ENCODE data around the gene KCTD14. TPM values are rescaled to one million over a fixed set of nuclear protein-coding genes. Genes with fewer than 3 reads are reported as not detected.
A peak's percentile ranks its signal among the peaks of the same experiment; 100 is the strongest.
"Not testable (repeated sequence)": the region's sequence is repeated elsewhere in the genome, so short reads cannot be mapped to it uniquely, and the experiment has no call there.

Gene KCTD14
- total RNA-seq, 1 donor from 2014 or later = 0.24 TPM

DNA sequence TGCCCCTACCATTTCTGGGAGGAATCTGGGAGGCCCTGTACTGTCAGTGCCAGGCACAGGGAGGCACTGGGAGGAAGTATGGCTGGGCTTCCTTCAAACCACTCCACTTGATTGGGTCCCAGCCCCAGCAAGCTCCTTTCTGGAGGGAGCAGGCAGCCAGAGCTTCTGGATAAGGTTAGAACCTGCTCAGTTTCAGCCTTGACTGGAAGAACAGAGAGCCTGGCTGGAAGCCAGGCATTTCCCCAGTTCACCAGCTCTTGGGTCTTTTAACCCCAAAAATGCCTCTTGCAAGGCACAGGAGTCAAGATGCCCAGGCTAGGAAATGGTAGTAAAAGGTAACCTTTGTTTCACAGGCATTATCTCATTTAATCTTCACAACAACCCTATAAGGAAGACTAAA, 9.0 kb upstream of the KCTD14 start:
- intact Hi-C loops (cut with DNase I) = no loop called here
- ATAC-seq = no peak
- no peak for DNase-seq (ENCODE audit: missing footprints)

DNA sequence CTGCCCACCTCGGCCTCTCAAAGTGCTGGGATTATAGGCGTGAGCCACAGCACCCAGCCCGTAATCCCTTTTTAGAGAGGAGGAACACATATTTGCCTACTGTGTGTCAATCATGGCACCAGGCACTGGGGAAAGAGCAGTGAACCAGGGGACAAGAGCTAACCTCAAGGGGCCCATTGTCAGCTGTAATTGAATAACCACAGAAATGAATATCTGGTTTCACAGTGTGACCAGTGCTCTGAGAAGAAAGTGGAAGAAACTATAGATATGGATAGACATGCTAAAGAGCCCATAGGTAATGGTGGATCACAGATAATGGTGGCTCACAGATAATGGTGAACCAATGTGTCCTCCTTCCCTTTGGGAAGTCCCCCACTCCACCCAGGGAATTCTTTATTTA, 8.6 kb upstream of the KCTD14 start:
- DNase-seq (ENCODE audit: missing footprints) = no peak
- intact Hi-C loops (cut with DNase I) = no loop called here
- no peak for ATAC-seq

DNA sequence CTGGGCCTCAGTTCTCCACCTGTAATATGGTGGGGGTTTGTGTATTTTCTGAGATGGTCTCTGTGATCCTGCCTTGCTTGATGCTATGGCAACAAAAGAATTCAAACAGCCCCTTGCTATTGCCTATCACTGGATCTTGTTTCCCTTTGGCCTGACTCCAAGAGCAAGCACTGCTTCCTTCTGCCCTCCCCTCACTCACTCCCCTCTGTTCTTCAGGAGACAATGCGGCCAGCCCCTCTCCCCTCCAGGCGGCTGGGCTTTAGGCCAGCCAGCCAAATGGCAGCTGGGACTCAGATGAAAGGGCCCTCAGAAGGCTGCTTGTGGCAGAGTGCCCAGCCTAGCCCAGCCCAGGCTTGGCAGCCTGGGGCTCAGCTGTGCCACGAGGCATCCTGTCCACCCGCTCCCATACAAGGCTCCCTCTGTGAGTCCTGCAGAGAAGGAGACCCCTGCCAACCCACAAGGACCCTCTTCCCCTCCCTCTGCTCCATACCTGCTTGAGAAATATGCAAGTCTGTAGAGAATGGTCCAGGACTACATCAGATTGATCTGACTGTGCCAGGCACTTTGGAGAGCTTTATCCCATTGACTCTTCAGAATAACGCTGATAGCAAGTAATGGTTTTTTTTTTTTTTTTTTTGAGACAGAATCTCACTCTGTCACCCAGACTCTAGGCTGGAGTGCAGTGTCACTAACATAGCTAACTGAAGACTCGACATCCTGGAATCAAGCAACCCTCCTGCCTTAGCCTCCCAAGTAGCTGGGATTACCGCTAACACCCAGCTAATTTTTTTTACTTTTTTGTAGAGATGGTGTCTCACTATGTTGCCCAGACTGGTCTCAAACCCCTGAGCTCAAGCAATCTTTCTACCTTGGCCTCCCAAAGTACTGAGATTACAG, 7.6 kb upstream of the KCTD14 start:
- intact Hi-C loops (cut with DNase I) = no loop called here
- peak; percentile 93 for ATAC-seq
- DNase-seq (ENCODE audit: missing footprints) = no peak

DNA sequence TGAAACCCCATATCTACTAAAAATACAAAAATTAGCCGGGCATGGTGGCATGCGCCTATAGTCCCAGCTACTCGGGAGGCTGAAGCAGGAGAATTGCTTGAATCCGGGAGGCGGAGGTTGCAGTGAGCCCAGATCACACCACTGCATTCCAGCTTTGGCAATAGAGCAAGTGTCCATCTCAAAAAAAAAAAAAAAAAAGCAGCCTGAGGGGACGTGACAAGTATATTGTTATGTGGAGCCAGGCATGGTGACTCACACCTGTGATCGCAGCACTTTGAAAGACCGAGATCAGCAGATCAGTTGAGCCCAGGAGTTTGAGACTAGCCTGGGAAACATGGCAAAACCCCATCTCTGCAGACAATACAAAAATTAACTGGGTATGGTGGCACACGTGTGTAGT, 5.3 kb upstream of the KCTD14 start:
- not testable (repeated sequence) for ATAC-seq

DNA sequence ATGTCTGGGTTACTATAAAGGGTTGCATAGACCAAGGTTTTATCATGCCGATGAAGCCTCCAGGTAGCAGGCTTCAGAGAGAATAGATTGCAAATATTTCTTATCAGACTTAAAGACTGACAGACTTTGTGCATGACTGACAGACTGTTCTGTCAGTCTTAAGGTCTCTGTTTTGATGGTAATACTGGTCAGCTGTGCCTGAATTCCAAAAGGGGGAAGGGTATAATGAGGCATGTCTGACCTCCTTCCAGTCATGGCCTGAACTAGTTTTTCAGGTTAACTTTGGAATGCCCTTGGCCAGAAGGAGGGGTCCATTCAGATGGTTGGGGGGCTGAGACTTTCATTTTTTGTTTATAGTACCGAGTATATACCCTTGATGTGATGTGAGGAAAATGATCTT, 4.7 kb upstream of the KCTD14 start:
- no peak for ATAC-seq
- no peak for DNase-seq (ENCODE audit: missing footprints)
- intact Hi-C loops (cut with DNase I) = no loop called here

More for the DNA sequence above, 5.3 kb upstream of the KCTD14 start:
- intact Hi-C loops (cut with DNase I); DNase-seq (ENCODE audit: missing footprints): not testable (repeated sequence)

DNA sequence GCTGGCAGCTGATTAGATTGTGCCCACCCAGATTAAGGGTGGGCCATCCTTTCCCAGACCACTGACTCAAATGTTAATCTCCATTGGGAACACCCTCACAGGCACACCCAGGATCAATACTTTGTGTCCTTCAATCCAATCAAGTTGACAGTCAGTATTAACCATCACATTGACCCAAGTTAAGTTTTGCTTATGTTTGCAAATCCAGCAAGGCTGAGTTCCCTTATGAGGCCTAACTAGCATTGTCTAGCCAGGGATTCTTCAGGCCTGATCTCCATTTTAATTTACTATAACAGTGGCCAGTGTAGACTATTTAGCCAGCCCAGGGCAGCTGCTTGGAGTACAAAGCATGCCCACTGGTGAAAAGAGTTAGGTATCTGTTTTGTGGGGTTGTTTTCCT, 2.3 kb upstream of the KCTD14 start:
- DNase-seq (ENCODE audit: missing footprints) = no peak
- intact Hi-C loops (cut with DNase I) = no loop called here
- no peak for ATAC-seq

DNA sequence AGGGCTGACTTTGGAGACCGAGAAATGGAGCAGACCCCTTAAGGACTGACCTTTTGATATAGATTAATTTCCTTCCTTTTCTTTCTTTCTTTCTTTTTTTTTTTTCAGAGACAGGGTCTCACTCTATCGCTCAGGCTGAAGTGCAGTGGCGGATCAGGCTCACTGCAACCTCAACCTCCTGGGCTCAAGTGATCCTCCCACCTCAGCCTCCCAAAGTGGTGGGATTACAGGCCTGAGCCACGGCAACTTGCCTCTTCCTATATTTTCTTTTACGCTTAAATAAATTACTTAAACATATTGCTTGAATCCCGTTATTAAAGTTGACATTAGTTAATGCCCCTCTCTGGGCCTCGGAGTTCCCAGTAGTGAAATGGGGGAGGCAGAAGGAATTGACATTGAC, 350 bp upstream of the KCTD14 start:
- ATAC-seq (no peak), DNase-seq (ENCODE audit: missing footprints) (no peak)
- intact Hi-C loops (cut with DNase I) = no loop called here

DNA sequence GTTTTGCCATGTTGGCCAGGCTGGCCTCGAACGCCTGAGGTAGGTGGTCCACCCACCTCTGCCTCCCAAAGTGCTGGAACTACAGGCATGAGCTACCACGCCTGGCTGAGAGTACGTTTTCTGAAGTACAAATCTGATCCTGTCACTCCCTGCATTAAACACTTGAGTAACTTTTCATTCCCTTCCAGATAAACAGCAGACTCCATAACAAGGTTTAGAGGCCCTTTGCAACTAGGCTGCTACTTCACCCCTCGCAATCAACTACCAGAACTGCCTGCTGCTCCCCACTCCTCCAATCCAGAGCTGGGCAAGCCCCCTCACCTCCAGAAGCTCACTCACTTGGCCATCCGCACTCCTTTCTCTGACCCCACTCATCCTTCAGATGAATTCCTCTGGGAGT, 1.5 kb downstream of the KCTD14 start:
- no peak for DNase-seq (ENCODE audit: missing footprints)

DNA sequence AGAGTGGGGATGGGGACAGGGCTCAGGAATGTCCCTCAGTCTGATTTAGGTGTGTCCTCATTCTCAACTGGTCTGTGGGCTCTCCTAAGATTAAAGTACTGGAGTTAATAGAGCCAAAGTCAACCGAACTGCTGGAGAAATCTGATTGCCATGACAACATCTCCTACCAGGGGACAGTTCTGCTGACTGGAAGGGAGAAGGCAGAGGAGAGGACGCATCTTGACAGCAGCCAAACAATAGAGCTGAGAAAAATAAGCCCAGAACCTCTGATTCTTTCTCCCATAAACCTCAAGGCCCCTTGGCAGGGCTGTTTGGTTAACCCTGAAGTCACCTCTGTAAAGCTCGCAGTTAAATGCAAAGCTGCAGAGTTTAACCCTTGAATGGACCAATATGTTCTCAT, 2.8 kb downstream of the KCTD14 start:
- no peak for ATAC-seq
- DNase-seq (ENCODE audit: missing footprints) = no peak
- intact Hi-C loops (cut with DNase I) = no loop called here

More for the DNA sequence above, 1.5 kb downstream of the KCTD14 start:
- no peak for ATAC-seq
- intact Hi-C loops (cut with DNase I) = no loop called here

DNA sequence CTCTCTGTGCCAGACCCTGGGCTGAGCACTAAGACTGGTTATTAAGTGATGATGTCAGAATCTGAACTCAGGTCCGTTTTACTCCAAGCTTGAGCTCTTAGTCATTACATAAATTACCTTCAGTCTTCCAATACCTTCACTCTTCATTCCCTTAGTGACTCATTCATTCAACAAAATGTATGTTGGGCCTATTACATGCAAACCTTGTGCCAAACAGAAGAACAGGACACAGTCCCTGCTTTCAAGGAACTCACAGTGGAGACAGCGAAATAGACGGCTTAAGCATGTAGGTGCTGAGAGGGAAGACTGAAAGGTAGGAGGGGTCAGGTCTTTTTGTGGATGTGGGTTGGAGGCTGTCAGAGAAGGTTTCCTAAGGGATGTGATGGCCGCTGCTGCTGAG, 3.3 kb downstream of the KCTD14 start:
- ATAC-seq = no peak
- intact Hi-C loops (cut with DNase I) = no loop called here
- no peak for DNase-seq (ENCODE audit: missing footprints)

DNA sequence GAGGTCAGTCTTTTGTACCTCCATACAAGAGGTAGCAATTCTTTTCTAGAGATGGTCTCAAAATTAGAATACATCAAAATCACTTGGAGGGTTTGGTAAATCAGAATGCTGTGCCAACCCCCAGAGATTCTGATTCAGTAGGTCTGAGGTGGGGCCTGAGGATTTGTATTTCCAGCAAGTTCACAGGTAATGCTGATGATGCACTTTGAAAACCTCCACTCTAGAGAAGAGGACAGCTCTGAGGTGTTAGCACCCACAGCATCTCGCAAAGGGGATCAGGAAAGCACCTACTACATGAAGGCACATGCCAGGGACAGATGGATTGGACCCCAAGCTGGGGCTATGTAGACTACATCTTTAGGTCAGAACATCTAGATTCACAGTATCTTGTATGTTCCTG, 7.2 kb downstream of the KCTD14 start:
- no peak for ATAC-seq
- DNase-seq (ENCODE audit: missing footprints) = no peak
- intact Hi-C loops (cut with DNase I) = no loop called here

DNA sequence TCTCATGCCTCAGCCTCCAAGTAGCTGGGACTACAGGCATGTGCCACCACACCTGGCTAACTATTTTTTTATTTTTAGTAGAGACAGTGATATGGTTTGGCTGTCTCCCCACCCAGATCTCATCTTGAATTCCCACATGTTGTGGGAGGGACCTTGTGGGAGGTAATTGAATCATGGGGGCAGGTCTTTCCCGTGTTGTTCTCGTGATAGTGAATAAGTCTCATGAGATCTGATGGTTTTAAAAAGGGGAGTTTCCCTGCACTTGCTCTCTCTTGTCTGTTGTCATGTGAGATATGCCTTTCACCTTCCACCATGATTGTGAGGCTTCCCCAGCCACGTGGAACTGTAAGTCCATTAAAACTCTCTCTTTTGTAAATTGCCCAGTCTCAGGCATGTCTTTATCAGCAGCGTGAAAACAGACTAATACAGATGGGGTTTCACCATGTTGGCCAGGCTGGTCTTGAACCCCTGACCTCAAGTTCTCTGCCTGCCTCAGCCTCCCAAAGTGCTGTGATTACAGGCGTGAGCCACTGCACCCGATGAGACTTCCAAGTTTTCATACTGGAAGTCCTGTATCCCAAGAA, 8.0 kb downstream of the KCTD14 start:
- ATAC-seq; intact Hi-C loops (cut with DNase I); DNase-seq (ENCODE audit: missing footprints): not testable (repeated sequence)

DNA sequence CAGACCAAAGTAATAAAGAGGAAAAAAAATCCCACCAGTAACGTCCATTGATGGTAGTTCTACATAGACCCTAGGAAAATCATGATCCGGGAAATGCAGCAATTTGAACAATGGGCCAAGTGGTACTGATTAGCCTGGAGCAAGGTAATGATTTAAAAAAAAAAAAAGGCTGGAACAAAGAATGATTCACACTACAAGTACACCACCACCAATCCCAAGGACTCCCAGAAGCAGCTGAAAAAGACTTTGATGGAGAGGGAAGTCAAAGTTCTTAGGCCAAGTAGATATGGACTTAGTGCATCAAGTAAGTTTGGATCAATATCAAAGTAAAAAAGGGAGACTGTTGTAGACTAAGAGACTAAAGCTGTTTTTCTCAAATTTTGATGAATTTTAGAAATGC, 11.8 kb downstream of the KCTD14 start:
- ATAC-seq (no peak), DNase-seq (ENCODE audit: missing footprints) (no peak)
- intact Hi-C loops (cut with DNase I) = no loop called here

DNA sequence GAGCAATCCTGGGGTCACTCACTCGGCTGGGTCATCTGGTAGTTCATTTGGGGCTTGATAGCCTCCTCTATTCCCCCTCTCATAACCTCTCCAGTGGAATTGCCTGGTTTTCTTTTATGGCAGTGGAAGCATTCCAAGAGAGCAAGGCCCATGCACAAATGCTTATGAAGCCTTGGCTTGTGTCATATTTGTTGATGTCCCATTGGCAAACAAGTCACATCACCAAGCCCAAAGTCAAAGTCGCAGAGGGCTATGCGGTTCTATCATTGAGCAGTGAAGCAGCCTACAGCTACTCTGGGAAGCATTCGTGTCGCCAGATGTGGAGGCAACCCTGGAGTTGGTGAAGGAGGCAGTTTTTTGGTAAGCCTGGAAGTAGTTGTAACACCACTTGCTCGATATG, 12.3 kb downstream of the KCTD14 start:
- ATAC-seq = no peak
- DNase-seq (ENCODE audit: missing footprints) = no peak
- intact Hi-C loops (cut with DNase I) = no loop called here

DNA sequence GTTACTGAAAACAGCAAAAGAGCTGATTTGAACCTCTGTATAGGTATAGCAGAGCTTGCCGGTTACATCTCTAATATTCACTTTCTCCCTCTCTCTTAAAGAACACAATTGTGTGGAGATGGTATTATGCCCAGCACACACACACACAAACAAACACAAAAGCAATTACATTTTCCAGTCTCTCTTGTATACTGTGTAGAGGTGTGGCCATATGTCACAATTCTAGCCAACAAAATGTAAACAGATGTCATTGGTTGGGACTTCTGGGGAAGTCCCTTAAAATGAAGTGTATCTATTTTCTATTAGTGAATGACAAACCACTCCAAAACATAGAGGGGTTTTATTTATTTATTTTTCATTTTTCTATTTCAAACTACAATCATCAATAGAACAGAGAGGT, 12.8 kb downstream of the KCTD14 start:
- ATAC-seq = no peak
- intact Hi-C loops (cut with DNase I) = no loop called here
- no peak for DNase-seq (ENCODE audit: missing footprints)

DNA sequence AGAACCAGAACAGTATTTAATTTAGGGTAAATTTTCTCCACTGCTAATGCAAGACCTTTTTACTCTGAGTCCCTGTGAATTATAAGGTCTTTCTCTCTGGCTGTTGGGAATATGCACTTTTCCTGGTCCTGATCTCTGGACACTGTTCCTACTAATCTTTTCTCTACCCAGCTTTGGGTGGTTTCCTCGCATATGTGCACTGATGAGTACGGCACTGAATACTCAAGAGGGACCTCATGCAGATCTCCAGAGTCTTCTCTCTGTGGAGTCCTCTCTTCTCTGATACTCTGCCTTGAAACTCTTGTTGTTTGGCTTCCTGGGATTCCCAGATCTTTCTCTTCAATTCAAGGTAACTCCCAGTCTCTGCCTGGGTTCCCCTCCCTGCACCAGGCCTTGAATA, 14.0 kb downstream of the KCTD14 start:
- intact Hi-C loops (cut with DNase I) = no loop called here
- DNase-seq (ENCODE audit: missing footprints) (no peak), ATAC-seq (no peak)

DNA sequence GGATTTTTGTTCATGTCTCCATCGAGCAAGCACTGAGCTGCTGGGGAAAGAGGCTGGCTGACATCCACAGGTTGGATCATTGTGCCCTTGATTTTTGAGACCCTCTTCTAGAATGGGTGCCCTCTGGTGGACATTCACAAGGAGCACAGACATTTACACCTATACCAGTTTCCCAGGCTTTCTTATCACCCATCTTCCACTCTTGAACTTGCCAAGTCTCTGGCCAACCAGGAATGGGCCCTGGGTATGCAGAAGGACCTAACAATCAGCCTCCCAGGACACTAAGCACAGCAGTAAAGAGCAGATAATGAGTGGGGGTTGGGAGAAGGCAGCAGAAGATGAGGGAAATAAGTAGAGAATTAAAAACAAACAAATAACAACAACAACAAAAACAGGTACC, 22.9 kb downstream of the KCTD14 start:
- intact Hi-C loops (cut with DNase I) = no loop called here
- DNase-seq (ENCODE audit: missing footprints) (no peak), ATAC-seq (peak; percentile 46)

DNA sequence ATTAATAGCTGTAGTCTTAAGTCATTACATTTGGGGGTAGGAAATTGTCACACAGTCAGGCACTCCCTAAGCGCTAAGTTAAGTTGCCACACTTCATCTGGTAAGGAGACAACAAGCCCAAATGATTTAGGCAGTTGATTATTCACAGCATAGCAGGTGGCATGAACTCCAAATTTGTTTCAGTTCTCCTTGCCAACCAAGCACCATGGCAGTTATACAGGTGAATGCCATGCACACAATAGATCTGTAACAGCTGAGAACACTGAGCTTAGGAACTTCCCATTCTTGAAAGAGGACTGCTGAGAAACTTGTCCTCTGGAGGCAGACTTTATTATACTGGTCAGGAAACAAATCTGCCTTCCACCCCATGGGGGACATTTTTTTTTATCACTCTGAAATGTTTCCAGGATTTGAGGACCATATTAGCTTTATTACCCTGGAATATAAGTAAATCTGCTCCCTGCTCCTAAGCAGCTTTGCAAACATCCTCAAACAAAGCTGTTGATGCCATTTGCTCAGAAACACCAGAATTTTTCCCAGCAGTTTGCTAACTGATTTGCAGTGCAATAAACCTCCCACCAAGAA, 23.5 kb downstream of the KCTD14 start:
- DNase-seq (ENCODE audit: missing footprints) (no peak), ATAC-seq (no peak)
- intact Hi-C loops (cut with DNase I) = loop anchor here (5.0 kb wide), 1 partner anchor 48 kb away; no protein-coding TSS in a partner anchor

DNA sequence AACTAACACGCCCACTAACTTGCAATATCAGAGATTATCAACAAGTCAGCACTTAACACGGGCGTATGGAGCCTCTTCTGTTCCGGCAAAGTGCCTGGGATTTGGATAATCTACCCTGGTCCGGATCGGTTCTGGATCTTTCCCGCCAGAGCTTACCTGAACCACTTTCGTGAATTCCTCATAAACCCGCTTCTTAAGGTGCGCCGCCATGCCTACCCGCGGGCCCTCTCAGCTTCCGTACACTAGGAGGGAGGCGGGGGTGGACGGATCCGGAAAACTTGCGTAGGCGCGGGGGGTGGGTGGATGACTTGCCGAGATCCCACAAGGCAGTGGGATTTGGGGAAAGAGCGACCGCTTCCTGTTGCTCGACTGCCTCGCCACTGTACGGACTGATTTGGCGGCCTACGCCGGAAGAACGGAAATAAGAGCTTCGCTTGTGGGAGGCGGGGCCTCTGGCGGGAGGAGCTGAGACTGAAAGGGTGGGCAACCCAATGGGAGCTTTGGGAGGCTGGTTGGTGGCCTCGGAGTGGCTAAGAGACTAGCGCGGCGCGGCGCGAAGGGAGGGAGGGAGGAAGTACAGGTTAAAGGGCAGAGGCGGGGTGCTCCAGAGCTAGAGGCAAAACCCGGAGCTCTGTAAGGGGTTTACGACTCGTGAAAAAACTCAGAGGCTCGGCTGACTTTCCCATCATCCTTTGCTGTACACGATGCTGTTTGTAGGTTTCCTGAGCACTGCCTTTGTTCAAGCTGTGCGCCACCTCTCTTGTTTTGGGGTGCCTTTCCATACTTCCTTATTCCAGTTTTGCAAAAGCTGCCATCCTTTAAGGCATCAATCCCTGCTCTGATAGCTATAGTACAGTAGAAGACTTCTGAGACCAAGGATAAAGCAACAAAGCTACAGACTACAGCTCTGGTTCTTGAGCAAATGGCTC, 28.4 kb downstream of the KCTD14 start, which contains the start of gene INTS4:
Gene INTS4, minus strand, starts transcription at position 235 of the 929 bp plus-strand sequence. Its CDS starts 25 bp downstream, at position 210.
- intact Hi-C loops (cut with DNase I) = loop anchor here (1.0 to 5.0 kb wide), 3 partner anchors 53 to 174 kb away; partner anchors contain the start of genes AAMDC, NDUFC2 and RSF1
- peak; percentile 99 for ATAC-seq
- DNase-seq (ENCODE audit: missing footprints) = peak; percentile 100

Data from Right ventricle myocardium inferior (tissue), 1 donor.